Vagina (tissue), 2 donors: ENCODE measurements around the gene CHMP5. TPM values are rescaled to one million over a fixed set of nuclear protein-coding genes. Genes with fewer than 3 reads are reported as not detected.
A peak's percentile ranks its signal among the peaks of the same experiment; 100 is the strongest.

Experiments
- DNase-seq, 2 donors: peaks; one replicate each; pipeline ENCODE4 v3.0.0-alpha.2; 2017; ENCODE audit errors: extremely low spot score in 2 of 2
- H3K27ac ChIP-seq: fragments of 200-600 bp; sonication (generic); one replicate; pipeline ENCODE4 v1.5.1; 2019
- H3K27me3 ChIP-seq: fragments of 200-600 bp; sonication (generic); one replicate; pipeline ENCODE4 v1.5.1; 2019
- H3K36me3 ChIP-seq, 2 donors: fragments of 200-600 bp; sonication (generic); one replicate each; pipeline ENCODE4 v1.5.1; 2017 to 2019
- H3K4me1 ChIP-seq: fragments of 200-600 bp; sonication (generic); one replicate; pipeline ENCODE4 v1.5.1; 2019
- H3K4me3 ChIP-seq, 2 donors: fragments of 200-600 bp; sonication (generic); 1 replicate in 1 of 2; 2 replicates in 1 of 2; pipeline ENCODE4 v1.5.1; 2016 to 2019
- H3K9me3 ChIP-seq: fragments of 200-600 bp; sonication (generic); one replicate; pipeline ENCODE4 v1.5.1; 2019
- POLR2A ChIP-seq, 2 donors: fragments of 450-650 bp; IDR thresholded peaks; one replicate each; pipeline ENCODE4 v1.6.1; 2017; ENCODE audit warnings: antibody characterized with exemption in 2 of 2, mild to moderate bottlenecking in 2 of 2, moderate library complexity in 2 of 2
- POLR2AphosphoS5 ChIP-seq, 2 donors: sonication (generic); formaldehyde crosslinking; IDR thresholded peaks; one replicate each; pipeline ENCODE4 v1.9.0; 2017; ENCODE audit warnings: antibody characterized with exemption in 2 of 2, mild to moderate bottlenecking in 2 of 2, low read depth in 1 of 2; ENCODE audit not compliant: insufficient read depth in 1 of 2
- intact Hi-C: fragments of 100-400 bp; cut with DNase I; formaldehyde crosslinking; loops from one replicate; pipeline ENCODE4 v1.15.1; 2023
- total RNA-seq: library from RNA; depleted of rRNA; stranded (reverse); fragments of >200 nt; gene quantifications from one replicate; pipeline ENCODE4 v1.2.3, GENCODE V29; 2016
- TF ChIP-seq, protein P1 (sequence below), 3 experiments: fragments of 450-650 bp in 2 of 3; fragments of 200-600 bp in 1 of 3; sonication (generic) in 1 of 3; IDR thresholded peaks; one replicate each; pipeline ENCODE4 v1.5.1; 2017 to 2019; ENCODE audit warnings: antibody characterized with exemption in 3 of 3, mild to moderate bottlenecking in 2 of 3, moderate library complexity in 2 of 3

The CHMP5 gene
- total RNA-seq, 1 donor from 2014 or later, result 41.5 TPM

DNA sequence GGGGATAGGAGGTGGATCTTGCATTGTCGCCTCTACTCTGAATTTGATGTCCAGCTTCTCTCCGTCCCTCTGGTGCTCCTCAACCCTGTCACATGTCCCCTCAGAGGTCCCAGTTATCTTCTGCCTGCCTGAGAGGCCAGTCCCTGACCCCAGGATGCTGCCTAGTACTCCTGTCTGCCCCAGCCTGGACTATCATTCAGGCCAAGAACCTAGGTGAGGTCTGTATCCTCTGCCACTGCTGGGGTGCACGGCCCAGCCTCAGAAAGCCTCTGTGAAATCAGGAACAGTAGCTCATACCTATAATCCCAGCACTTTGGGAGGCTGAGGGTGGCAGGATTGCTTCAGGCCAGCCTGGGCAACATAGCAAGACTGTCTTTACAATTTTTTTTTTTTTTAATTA lies 16.2 kb upstream of the CHMP5 start:
- intact Hi-C loops, result no loop called here
- no peaks in the 10 kb centered on the region for H3K4me1 ChIP-seq
- TF ChIP-seq POLR2A (IDR thresholded peaks at IDR 0.05), result no peak
- TF ChIP-seq, protein P1, sequence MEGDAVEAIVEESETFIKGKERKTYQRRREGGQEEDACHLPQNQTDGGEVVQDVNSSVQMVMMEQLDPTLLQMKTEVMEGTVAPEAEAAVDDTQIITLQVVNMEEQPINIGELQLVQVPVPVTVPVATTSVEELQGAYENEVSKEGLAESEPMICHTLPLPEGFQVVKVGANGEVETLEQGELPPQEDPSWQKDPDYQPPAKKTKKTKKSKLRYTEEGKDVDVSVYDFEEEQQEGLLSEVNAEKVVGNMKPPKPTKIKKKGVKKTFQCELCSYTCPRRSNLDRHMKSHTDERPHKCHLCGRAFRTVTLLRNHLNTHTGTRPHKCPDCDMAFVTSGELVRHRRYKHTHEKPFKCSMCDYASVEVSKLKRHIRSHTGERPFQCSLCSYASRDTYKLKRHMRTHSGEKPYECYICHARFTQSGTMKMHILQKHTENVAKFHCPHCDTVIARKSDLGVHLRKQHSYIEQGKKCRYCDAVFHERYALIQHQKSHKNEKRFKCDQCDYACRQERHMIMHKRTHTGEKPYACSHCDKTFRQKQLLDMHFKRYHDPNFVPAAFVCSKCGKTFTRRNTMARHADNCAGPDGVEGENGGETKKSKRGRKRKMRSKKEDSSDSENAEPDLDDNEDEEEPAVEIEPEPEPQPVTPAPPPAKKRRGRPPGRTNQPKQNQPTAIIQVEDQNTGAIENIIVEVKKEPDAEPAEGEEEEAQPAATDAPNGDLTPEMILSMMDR (IDR thresholded peaks at IDR 0.05), result no peak
- H3K9me3 ChIP-seq, result no peaks in the 10 kb centered on the region
- no peaks in the 10 kb centered on the region for H3K27me3 ChIP-seq
- H3K4me3 ChIP-seq, result no peak overlapping the region
- peaks cover 0 to 10% of the 10 kb centered on the region in 2 donors for H3K36me3 ChIP-seq
- DNase-seq, result no peak
- no peak overlapping the region for H3K27ac ChIP-seq

- peaks cover 0 to 16% of the 10 kb centered on the region in 2 donors for H3K36me3 ChIP-seq
- no peak for DNase-seq
Measured at GRCh38 chr9:33249087-33249658, 15.7 kb upstream of the CHMP5 start.

GRCh38 chr9:33249983-33250382 lies 14.9 kb upstream of the CHMP5 start:
- TF ChIP-seq POLR2A (IDR thresholded peaks at IDR 0.05), result no peak
- no peak for TF ChIP-seq POLR2AphosphoS5 (IDR thresholded peaks at IDR 0.05; ENCODE audit: insufficient read depth in 1 of 2, low read depth in 1 of 2)
- TF ChIP-seq, protein P1 (IDR thresholded peaks at IDR 0.05), result no peak
- intact Hi-C loops, result no loop called here
- no peak for DNase-seq
- H3K4me3 ChIP-seq, result no peak overlapping the region
- no peaks in the 10 kb centered on the region for H3K4me1 ChIP-seq
- H3K9me3 ChIP-seq, result no peaks in the 10 kb centered on the region
- peaks cover 0 to 24% of the 10 kb centered on the region in 2 donors for H3K36me3 ChIP-seq
- peak overlapping the region; percentile 24 for H3K27ac ChIP-seq
- no peaks in the 10 kb centered on the region for H3K27me3 ChIP-seq

More at GRCh38 chr9:33249087-33249658, 15.7 kb upstream of the CHMP5 start:
- intact Hi-C loops, result no loop called here
- Histone ChIP-seq H3K4me1 (no peaks in the 10 kb centered on the region), H3K27me3 (no peaks in the 10 kb centered on the region), H3K27ac (no peak overlapping the region), H3K4me3 (no peak overlapping the region), H3K9me3 (no peaks in the 10 kb centered on the region)
- TF ChIP-seq POLR2AphosphoS5 (IDR thresholded peaks at IDR 0.05; ENCODE audit: insufficient read depth in 1 of 2, low read depth in 1 of 2) (no peak), POLR2A (IDR thresholded peaks at IDR 0.05) (no peak)
- TF ChIP-seq, protein P1 (IDR thresholded peaks at IDR 0.05), result no peak

DNA sequence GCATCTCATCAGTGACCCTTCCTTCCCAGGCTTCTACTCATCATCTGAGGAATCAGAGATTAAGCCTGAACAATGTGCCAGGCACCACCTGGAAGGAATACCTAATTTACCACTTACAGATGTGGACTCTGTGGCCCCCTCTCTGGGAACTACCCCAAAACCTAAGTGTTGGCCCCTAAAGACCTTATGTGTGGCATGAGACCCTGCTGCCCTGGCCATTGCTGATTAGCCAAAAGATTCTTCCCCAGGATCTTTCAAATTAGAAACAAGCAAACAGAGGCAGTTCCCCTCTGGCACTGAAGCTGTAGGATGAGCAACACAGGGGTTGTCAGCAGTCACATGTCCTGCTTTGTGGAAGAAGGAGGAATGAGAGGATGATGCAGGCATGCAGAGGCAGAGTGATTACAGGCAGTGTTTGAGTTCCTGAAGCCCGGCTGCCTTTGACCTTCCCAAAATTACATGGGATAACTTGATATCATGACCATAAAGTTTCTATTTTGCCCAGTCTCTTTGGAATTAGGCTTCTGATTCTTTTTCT lies 14.3 kb upstream of the CHMP5 start:
- DNase-seq, result no peak

GRCh38 chr9:33254211-33254610 lies 10.6 kb upstream of the CHMP5 start:
- Histone ChIP-seq H3K36me3 (peaks cover 0 to 62% of the 10 kb centered on the region in 2 donors), H3K4me1 (no peaks in the 10 kb centered on the region), H3K27ac (no peak overlapping the region), H3K27me3 (no peaks in the 10 kb centered on the region), H3K4me3 (no peak overlapping the region), H3K9me3 (no peaks in the 10 kb centered on the region)
- intact Hi-C loops, result no loop called here
- no peak for DNase-seq
- TF ChIP-seq POLR2AphosphoS5 (IDR thresholded peaks at IDR 0.05; ENCODE audit: insufficient read depth in 1 of 2, low read depth in 1 of 2) (no peak), POLR2A (IDR thresholded peaks at IDR 0.05) (no peak)
- TF ChIP-seq, protein P1 (IDR thresholded peaks at IDR 0.05), result no peak

More for the DNA sequence above, 14.3 kb upstream of the CHMP5 start:
- Histone ChIP-seq H3K4me1 (no peaks in the 10 kb centered on the region), H3K27me3 (no peaks in the 10 kb centered on the region), H3K36me3 (peaks cover 0 to 30% of the 10 kb centered on the region in 2 donors), H3K9me3 (no peaks in the 10 kb centered on the region), H3K4me3 (no peak overlapping the region), H3K27ac (peak overlapping the region; percentile 24)
- no peak for TF ChIP-seq POLR2A (IDR thresholded peaks at IDR 0.05)
- TF ChIP-seq, protein P1 (IDR thresholded peaks at IDR 0.05), result no peak
- no peak for TF ChIP-seq POLR2AphosphoS5 (IDR thresholded peaks at IDR 0.05; ENCODE audit: insufficient read depth in 1 of 2, low read depth in 1 of 2)
- intact Hi-C loops, result no loop called here
